CD14-positive monocyte (primary cell): ENCODE results near the gene GFI1B. TPM values are rescaled to one million over a fixed set of nuclear protein-coding genes. Genes with fewer than 3 reads are reported as not detected.

Experiments used
- DNase-seq, 3 donors: peaks; one replicate each; pipeline ENCODE4 v3.0.0-alpha.2; 2011 to 2022
- H2AFZ ChIP-seq: 2 replicates; pipeline ENCODE4 v1.6.0; 2012; ENCODE audit warnings: mild to moderate bottlenecking, low read depth, low read length, inconsistent platforms; ENCODE audit not compliant: insufficient read depth, poor library complexity, severe bottlenecking
- H3K27ac ChIP-seq, 2 donors: 1 replicate in 1 of 2; 2 replicates in 1 of 2; pipeline ENCODE4 v1.5.1; 2012 to 2013; ENCODE audit warnings: low read length in 2 of 2, control low read depth in 1 of 2, inconsistent platforms in 1 of 2, low read depth in 1 of 2, mild to moderate bottlenecking in 1 of 2
- H3K27me3 ChIP-seq, 2 donors: one replicate each; pipeline versions ENCODE4 v1.6.0 to v1.6.1; 2011 to 2013; ENCODE audit warnings: low read length in 2 of 2; ENCODE audit not compliant: control insufficient read depth in 2 of 2, insufficient read depth in 2 of 2
- H3K36me3 ChIP-seq, 2 donors: replicated peaks in 1 of 2; 1 replicate in 1 of 2; 2 replicates in 1 of 2; pipeline versions ENCODE4 v1.5.1 to v1.6.1; 2012 to 2013; ENCODE audit warnings: low read length in 2 of 2, control low read depth in 1 of 2, inconsistent platforms in 1 of 2, mild to moderate bottlenecking in 1 of 2; ENCODE audit not compliant: insufficient read depth in 2 of 2, control insufficient read depth in 1 of 2
- H3K4me1 ChIP-seq, 2 donors: 1 replicate in 1 of 2; 2 replicates in 1 of 2; pipeline versions ENCODE4 v1.5.1 to v1.6.1; 2012 to 2013; ENCODE audit warnings: low read length in 2 of 2, control low read depth in 1 of 2, inconsistent platforms in 1 of 2, mild to moderate bottlenecking in 1 of 2, moderate library complexity in 1 of 2; ENCODE audit not compliant: insufficient read depth in 2 of 2, control insufficient read depth in 1 of 2
- H3K4me2 ChIP-seq: replicated peaks from 2 replicates; pipeline ENCODE3; 2012; ENCODE audit warnings: low read length, moderate library complexity, mild to moderate bottlenecking; ENCODE audit not compliant: poor library complexity, severe bottlenecking; ENCODE audit errors: extremely low read depth
- H3K4me3 ChIP-seq, 3 experiments: fragments of 200-600 bp in 1 of 3; sonication (generic) in 1 of 3; replicated peaks in 1 of 3; 1 replicate in 2 of 3; 2 replicates in 1 of 3; pipeline ENCODE4 v1.5.1; 2011 to 2013; ENCODE audit warnings: low read length in 3 of 3, mild to moderate bottlenecking in 3 of 3, control low read depth in 2 of 3, low read depth in 2 of 3, inconsistent platforms in 1 of 3, moderate library complexity in 1 of 3
- H3K79me2 ChIP-seq: 2 replicates; pipeline ENCODE4 v1.6.0; 2012; ENCODE audit warnings: mild to moderate bottlenecking, control low read depth, inconsistent platforms, low read length, moderate library complexity; ENCODE audit not compliant: insufficient read depth
- H3K9ac ChIP-seq: 2 replicates; pipeline ENCODE4 v1.6.0; 2017; ENCODE audit warnings: low read length, mild to moderate bottlenecking; ENCODE audit not compliant: insufficient read depth, poor library complexity, severe bottlenecking
- H3K9me3 ChIP-seq, 2 donors: replicated peaks in 1 of 2; 1 replicate in 1 of 2; 2 replicates in 1 of 2; pipeline versions ENCODE4 v1.5.1 to v1.6.1; 2012 to 2013; ENCODE audit warnings: low read length in 2 of 2, control low read depth in 1 of 2; ENCODE audit not compliant: control insufficient read depth in 1 of 2, insufficient read depth in 1 of 2
- H4K20me1 ChIP-seq: 2 replicates; pipeline ENCODE4 v1.6.0; 2012; ENCODE audit warnings: mild to moderate bottlenecking, low read length, control low read depth, moderate library complexity; ENCODE audit not compliant: insufficient read depth
- H3K27ac Mint-ChIP-seq, 7 donors: one replicate each; pipeline ENCODE4 v1.8.0; 2020; ENCODE audit warnings: mild to moderate bottlenecking in 7 of 7, mixed read lengths in 7 of 7, moderate library complexity in 6 of 7, inconsistent platforms in 2 of 7
- H3K27me3 Mint-ChIP-seq, 3 donors: one replicate each; pipeline ENCODE4 v1.8.0; 2021 to 2022; ENCODE audit warnings: low read depth in 3 of 3, mild to moderate bottlenecking in 3 of 3, mixed read lengths in 3 of 3, moderate library complexity in 3 of 3, inconsistent platforms in 1 of 3
- H3K36me3 Mint-ChIP-seq, 2 donors: one replicate each; pipeline ENCODE4 v1.8.0; 2020; ENCODE audit warnings: mixed read lengths in 2 of 2, inconsistent platforms in 1 of 2, mild to moderate bottlenecking in 1 of 2
- H3K4me1 Mint-ChIP-seq: one replicate; pipeline ENCODE4 v1.8.0; 2020; ENCODE audit warnings: mild to moderate bottlenecking, mixed read lengths
- H3K4me3 Mint-ChIP-seq, 2 donors: one replicate each; pipeline ENCODE4 v1.8.0; 2020; ENCODE audit warnings: mild to moderate bottlenecking in 2 of 2, mixed read lengths in 2 of 2, moderate library complexity in 1 of 2
- H3K9me3 Mint-ChIP-seq, 7 donors: one replicate each; pipeline ENCODE4 v1.8.0; 2020 to 2022; ENCODE audit warnings: mixed read lengths in 7 of 7, mild to moderate bottlenecking in 6 of 7, moderate library complexity in 6 of 7, inconsistent platforms in 2 of 7
- WGBS: methylation state at CpG from one replicate; pipeline ENCODE4 v1.1.5; 2013; ENCODE audit warnings: missing lambda C conversion rate; ENCODE audit not compliant: insufficient coverage; 5-methylcytosine and 5-hydroxymethylcytosine counted together
- intact Hi-C, 2 donors: fragments of 100-400 bp; cut with micrococcal nuclease; formaldehyde crosslinking; loops; one replicate each; pipeline versions ENCODE4 v1.15.0 to v1.15.1; 2023
- polyA plus RNA-seq, 3 donors: library from polyadenylated mRNA; depleted of rRNA in 1 of 3; unstranded in 2 of 3; stranded (reverse) in 1 of 3; fragments of 300-500 nt in 2 of 3; fragments of >200 nt in 1 of 3; fragmentation: Illumina TruSeq in 2 of 3; gene quantifications; 1 replicate in 2 of 3; 2 replicates in 1 of 3; pipeline ENCODE4 v1.2.3, GENCODE V29; 2012 to 2021
- TF ChIP-seq, protein P1 (sequence below): fragments of 200-600 bp; IDR thresholded peaks from one replicate; pipeline ENCODE4 v1.8.0; 2022; ENCODE audit warnings: antibody characterized with exemption, mild to moderate bottlenecking

GFI1B gene
- polyA plus RNA-seq, 3 donors, result 0.06 to 0.39 (median 0.21) TPM

DNA sequence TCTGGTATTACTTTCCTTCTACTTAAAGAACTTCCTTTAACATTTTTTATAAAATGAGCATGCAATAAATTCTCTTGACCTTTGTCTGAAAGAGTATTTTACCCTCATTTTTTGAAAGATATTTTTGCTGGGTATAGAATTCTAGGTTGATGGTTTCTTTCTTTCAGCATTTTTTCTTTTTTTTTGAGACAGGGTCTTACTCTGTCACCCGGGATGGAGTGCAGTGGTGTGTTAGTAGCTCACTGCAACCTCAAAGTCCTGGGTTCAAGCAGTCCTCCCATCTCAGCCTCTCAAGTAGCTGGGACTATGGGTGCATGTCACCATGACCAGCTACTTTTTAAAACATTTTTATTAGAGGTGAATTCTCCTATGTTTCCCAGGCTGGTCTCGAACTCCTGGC, 23.4 kb upstream of the GFI1B start:
- Histone ChIP-seq H3K79me2 (no peaks in the 10 kb centered on the region), H3K27ac (no peak overlapping the region), H3K4me3 (no peak overlapping the region), H2AFZ (no peak overlapping the region), H3K9me3 (peaks cover 21 to 28% of the 10 kb centered on the region in 2 donors), H3K36me3 (no peaks in the 10 kb centered on the region), H3K9ac (no peak overlapping the region), H3K4me1 (no peaks in the 10 kb centered on the region), H3K27me3 (no peaks in the 10 kb centered on the region), H3K4me2 (no peak overlapping the region), H4K20me1 (no peaks in the 10 kb centered on the region)
- TF ChIP-seq, protein P1, sequence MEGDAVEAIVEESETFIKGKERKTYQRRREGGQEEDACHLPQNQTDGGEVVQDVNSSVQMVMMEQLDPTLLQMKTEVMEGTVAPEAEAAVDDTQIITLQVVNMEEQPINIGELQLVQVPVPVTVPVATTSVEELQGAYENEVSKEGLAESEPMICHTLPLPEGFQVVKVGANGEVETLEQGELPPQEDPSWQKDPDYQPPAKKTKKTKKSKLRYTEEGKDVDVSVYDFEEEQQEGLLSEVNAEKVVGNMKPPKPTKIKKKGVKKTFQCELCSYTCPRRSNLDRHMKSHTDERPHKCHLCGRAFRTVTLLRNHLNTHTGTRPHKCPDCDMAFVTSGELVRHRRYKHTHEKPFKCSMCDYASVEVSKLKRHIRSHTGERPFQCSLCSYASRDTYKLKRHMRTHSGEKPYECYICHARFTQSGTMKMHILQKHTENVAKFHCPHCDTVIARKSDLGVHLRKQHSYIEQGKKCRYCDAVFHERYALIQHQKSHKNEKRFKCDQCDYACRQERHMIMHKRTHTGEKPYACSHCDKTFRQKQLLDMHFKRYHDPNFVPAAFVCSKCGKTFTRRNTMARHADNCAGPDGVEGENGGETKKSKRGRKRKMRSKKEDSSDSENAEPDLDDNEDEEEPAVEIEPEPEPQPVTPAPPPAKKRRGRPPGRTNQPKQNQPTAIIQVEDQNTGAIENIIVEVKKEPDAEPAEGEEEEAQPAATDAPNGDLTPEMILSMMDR, result no peak
- Mint-ChIP-seq H3K36me3 (no peaks in the 10 kb centered on the region), H3K27ac (no peak overlapping the region), H3K4me1 (no peaks in the 10 kb centered on the region), H3K27me3 (peaks cover 0 to 3% (median under 1%) of the 10 kb centered on the region in 3 donors), H3K4me3 (no peak overlapping the region), H3K9me3 (peaks cover 8 to 33% (median 22%) of the 10 kb centered on the region in 7 donors)
- no CpG with 5 or more reads among the region's 2 CpGs for WGBS
- DNase-seq, result no peak
- intact Hi-C loops, result no loop called here

DNA sequence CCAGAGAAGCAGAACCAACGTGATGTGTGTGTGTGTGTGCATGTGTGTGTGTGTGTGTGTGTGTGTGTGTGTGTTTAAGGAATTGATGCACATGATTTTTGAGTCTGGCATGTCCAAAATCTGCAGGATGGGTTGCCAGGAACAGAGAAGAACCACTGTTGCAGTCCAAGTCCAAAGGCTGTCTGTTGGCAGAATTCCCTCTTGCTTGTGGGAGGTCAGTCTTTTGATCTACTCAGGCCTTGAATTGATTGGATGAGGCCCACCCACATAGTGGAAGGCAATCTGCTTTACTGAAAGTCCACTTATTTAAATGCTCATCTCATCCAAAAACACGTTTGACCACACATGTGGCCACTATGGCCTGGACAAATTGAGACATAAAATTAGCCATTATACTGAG, 22.7 kb upstream of the GFI1B start:
- H3K79me2 ChIP-seq, result no peaks in the 10 kb centered on the region
- H3K4me1 Mint-ChIP-seq, result no peaks in the 10 kb centered on the region
- H3K27ac Mint-ChIP-seq, result no peak overlapping the region
- H3K9ac ChIP-seq, result no peak overlapping the region
- intact Hi-C loops, result no loop called here
- H3K4me3 Mint-ChIP-seq, result no peak overlapping the region
- peaks cover 21 to 28% of the 10 kb centered on the region in 2 donors for H3K9me3 ChIP-seq
- H3K4me1 ChIP-seq, result no peaks in the 10 kb centered on the region
- peaks cover 8 to 33% (median 22%) of the 10 kb centered on the region in 7 donors for H3K9me3 Mint-ChIP-seq
- 86% methylated on average over 1 of the region's 2 CpGs for WGBS
- no peak overlapping the region for H2AFZ ChIP-seq
- TF ChIP-seq, protein P1, result no peak
- H4K20me1 ChIP-seq, result no peaks in the 10 kb centered on the region
- H3K36me3 ChIP-seq, result no peaks in the 10 kb centered on the region
- peaks cover 0 to 4% (median 3%) of the 10 kb centered on the region in 3 donors for H3K27me3 Mint-ChIP-seq
- H3K4me2 ChIP-seq, result no peak overlapping the region
- no peak overlapping the region for H3K27ac ChIP-seq
- H3K27me3 ChIP-seq, result no peaks in the 10 kb centered on the region
- H3K36me3 Mint-ChIP-seq, result no peaks in the 10 kb centered on the region
- no peak overlapping the region for H3K4me3 ChIP-seq
- no peak for DNase-seq
